Ishikawa (cell line): ENCODE data around the gene ZMYND8.

ENCODE experiments used
- EP300 ChIP-seq: IDR thresholded peaks from 2 replicates; pipeline ENCODE4 v1.6.1; 2012; ENCODE audit warnings: borderline replicate concordance
- TF ChIP-seq, protein P1 (sequence below): IDR thresholded peaks from 2 replicates; pipeline ENCODE4 v1.6.1; 2012; ENCODE audit warnings: low read depth, mild to moderate bottlenecking

DNA sequence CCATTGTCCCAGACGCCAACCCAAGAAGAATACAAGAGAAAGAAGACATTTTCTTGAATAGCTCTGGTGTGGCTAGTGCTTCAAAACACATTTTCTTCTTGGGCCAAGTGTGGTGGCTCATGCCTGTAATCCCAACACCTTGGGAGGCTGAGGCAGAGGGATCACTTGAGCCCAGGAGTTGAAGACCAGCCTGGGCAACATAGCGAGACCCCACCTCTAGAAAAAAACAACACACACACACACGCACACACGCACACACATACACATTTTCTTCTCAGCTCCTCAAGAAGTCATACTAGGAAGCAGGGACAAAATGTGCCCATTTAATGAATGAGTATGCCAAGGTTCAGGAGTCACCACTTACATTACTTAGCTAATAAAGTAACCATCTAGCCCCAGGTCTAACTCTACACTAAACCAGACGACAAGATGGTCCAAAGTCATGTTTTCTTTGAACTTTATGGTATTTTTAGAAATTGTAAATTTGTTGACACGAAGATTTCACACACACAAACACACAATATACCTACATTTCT, 68.8 kb downstream of the ZMYND8 start:
- no peak for TF ChIP-seq EP300
- TF ChIP-seq, protein P1, sequence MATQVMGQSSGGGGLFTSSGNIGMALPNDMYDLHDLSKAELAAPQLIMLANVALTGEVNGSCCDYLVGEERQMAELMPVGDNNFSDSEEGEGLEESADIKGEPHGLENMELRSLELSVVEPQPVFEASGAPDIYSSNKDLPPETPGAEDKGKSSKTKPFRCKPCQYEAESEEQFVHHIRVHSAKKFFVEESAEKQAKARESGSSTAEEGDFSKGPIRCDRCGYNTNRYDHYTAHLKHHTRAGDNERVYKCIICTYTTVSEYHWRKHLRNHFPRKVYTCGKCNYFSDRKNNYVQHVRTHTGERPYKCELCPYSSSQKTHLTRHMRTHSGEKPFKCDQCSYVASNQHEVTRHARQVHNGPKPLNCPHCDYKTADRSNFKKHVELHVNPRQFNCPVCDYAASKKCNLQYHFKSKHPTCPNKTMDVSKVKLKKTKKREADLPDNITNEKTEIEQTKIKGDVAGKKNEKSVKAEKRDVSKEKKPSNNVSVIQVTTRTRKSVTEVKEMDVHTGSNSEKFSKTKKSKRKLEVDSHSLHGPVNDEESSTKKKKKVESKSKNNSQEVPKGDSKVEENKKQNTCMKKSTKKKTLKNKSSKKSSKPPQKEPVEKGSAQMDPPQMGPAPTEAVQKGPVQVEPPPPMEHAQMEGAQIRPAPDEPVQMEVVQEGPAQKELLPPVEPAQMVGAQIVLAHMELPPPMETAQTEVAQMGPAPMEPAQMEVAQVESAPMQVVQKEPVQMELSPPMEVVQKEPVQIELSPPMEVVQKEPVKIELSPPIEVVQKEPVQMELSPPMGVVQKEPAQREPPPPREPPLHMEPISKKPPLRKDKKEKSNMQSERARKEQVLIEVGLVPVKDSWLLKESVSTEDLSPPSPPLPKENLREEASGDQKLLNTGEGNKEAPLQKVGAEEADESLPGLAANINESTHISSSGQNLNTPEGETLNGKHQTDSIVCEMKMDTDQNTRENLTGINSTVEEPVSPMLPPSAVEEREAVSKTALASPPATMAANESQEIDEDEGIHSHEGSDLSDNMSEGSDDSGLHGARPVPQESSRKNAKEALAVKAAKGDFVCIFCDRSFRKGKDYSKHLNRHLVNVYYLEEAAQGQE, result no peak
